ENCODE results near the gene ELMO1.

- TF ChIP-seq BHLHE40 (IDR thresholded peaks at IDR 0.05; ENCODE audit: borderline replicate concordance in 1 of 2, low read depth in 2 of 2, low read length in 1 of 2) (no peak), TCF12 (IDR thresholded peaks at IDR 0.05; ENCODE audit: low read depth, low read length) (no peak), CTCF (IDR thresholded peaks at IDR 0.05 in 2 of 3, conservative IDR thresholded peaks at IDR 0.05 in 1 of 3; ENCODE audit: control insufficient read depth in 2 of 3, extremely low read depth in 1 of 3, insufficient read depth in 1 of 3, low read depth in 3 of 3, low read length in 3 of 3) (no peak), POLR2A (IDR thresholded peaks at IDR 0.05; ENCODE audit: low read depth, low read length) (no peak), IRF3 (IDR thresholded peaks at IDR 0.05) (no peak), GATAD2B (conservative IDR thresholded peaks at IDR 0.05; ENCODE audit: low read depth) (no peak), POLR2AphosphoS2 (IDR thresholded peaks at IDR 0.05; ENCODE audit: low read depth, low read length) (no peak), BCLAF1 (IDR thresholded peaks at IDR 0.05) (no peak), TARDBP (IDR thresholded peaks at IDR 0.05; ENCODE audit: borderline replicate concordance) (no peak)
These were observed 463.3 kb downstream of the ELMO1 start for GRCh38 chr7:36985316-36985715.

Data from GM12878 (cell line).